SH-SY5Y (cell line): ENCODE results near the gene SERPINA12.

Source experiments
- GATA2 ChIP-seq: IDR thresholded peaks from 2 replicates; pipeline ENCODE4 v1.6.1; 2011; ENCODE audit warnings: mild to moderate bottlenecking, low read depth, low read length
- GATA3 ChIP-seq: IDR thresholded peaks from 2 replicates; pipeline ENCODE4 v1.6.1; 2011; ENCODE audit warnings: low read depth, mild to moderate bottlenecking, low read length, moderate library complexity

GRCh38 chr14:94539181-94539580 lies 29.9 kb upstream of the SERPINA12 start:
- TF ChIP-seq GATA2 = no peak
- TF ChIP-seq GATA3 = no peak
